LNCaP clone FGC (cell line): ENCODE measurements around the gene C1S.

Source experiments
- DNase-seq: peaks from one replicate; pipeline ENCODE4 v3.0.0-alpha.2; 2011; ENCODE audit warnings: low read depth
- H3K4me3 ChIP-seq: 2 replicates; pipeline ENCODE4 v1.5.1; 2011; ENCODE audit warnings: mild to moderate bottlenecking, low read depth, low read length, control low read depth
- TF ChIP-seq, protein P1 (sequence below): IDR thresholded peaks from 2 replicates; pipeline ENCODE4 v1.5.1; 2012; ENCODE audit warnings: mild to moderate bottlenecking; ENCODE audit not compliant: control insufficient read depth, insufficient read depth; ENCODE audit errors: extremely low read depth

Gene C1S

DNA sequence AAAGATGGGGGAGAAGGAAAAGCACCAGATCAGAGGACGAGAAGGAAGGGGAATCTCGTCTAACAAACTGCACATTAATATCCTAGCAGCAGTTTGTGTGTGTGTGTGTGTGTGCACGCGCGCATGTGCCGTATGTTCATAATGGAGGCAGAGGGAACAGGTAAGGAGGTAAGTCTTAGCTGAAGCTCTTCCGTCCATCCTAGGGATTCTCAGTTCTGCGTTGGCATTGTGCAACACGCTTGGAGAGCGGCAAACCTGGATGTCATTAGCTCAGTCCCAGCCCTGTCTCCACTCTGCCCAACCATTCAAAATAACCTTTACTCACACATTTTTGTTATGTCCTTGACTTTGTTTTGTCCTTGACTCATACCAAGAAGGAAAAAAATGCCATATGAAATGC is 33.4 kb downstream of the C1S start:
- no peak for DNase-seq
- no peak overlapping the region for H3K4me3 ChIP-seq
- TF ChIP-seq, protein P1, sequence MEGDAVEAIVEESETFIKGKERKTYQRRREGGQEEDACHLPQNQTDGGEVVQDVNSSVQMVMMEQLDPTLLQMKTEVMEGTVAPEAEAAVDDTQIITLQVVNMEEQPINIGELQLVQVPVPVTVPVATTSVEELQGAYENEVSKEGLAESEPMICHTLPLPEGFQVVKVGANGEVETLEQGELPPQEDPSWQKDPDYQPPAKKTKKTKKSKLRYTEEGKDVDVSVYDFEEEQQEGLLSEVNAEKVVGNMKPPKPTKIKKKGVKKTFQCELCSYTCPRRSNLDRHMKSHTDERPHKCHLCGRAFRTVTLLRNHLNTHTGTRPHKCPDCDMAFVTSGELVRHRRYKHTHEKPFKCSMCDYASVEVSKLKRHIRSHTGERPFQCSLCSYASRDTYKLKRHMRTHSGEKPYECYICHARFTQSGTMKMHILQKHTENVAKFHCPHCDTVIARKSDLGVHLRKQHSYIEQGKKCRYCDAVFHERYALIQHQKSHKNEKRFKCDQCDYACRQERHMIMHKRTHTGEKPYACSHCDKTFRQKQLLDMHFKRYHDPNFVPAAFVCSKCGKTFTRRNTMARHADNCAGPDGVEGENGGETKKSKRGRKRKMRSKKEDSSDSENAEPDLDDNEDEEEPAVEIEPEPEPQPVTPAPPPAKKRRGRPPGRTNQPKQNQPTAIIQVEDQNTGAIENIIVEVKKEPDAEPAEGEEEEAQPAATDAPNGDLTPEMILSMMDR, result no peak

DNA sequence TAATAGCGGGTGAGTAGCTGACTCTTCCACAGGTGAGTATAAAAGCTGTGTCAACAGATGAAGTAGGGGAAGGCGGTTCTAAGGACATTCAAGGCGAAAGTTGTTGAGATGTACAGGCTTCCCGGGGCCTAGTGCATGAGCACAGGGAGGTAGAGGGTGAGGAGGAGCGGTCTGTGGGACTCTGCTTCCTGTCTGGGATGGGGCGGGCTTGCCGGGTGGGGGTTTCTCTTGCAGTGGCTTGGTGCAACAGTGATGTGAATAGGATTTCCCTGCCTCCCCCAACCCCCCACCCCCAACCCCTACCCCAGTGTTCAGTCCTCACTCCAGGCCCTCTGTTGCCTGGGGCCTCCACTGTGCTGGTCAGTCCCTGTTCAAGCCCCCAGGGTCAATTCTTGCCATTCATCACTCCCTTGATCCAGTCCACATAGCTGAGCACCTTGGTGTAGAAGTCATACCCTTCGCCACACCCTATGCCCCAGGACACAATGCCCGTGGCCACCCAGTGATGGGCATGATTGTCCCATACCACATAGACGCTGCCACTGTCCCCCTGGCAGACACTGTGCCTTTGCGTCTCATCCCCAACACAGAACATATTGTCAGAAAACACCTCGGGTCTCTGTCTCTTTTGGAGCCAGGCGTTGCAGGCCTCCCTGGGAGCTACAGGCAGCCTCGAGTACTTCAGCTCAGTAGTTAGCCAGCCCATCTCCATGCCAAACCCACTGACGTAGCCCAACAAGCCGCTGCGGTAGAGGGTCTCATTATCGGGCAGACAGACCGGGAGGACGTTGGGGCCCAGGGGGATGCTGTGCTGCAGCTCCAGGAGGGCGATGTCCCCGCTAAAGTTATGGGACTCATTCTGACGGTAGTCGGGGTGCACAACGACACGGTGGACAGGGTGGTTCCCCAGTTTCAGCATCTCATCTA is 35.8 kb downstream of the C1S start:
- H3K4me3 ChIP-seq, result no peak overlapping the region
- TF ChIP-seq, protein P1, result no peak
- DNase-seq, result no peak

DNA sequence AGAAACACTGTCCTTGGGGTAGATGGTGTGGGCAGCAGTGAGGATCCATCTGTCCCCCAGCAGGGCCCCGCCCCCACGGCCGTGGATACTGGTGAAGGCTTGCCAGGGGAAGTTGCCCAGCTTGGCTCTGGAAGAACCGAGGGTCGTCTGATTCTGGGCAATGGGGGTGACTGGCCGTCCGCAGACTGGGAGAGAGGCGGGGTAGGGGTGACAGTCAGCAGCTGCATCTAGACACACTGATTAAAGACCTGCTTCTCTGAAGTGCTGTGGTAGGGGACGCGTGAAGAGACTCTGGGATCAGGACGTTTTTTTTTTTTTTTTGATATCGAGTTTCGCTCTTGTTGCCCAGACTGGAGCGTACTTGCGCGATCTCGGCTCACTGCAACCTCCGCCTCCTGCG is 36.5 kb downstream of the C1S start:
- no peak overlapping the region for H3K4me3 ChIP-seq
- TF ChIP-seq, protein P1, result no peak
- DNase-seq, result no peak

DNA sequence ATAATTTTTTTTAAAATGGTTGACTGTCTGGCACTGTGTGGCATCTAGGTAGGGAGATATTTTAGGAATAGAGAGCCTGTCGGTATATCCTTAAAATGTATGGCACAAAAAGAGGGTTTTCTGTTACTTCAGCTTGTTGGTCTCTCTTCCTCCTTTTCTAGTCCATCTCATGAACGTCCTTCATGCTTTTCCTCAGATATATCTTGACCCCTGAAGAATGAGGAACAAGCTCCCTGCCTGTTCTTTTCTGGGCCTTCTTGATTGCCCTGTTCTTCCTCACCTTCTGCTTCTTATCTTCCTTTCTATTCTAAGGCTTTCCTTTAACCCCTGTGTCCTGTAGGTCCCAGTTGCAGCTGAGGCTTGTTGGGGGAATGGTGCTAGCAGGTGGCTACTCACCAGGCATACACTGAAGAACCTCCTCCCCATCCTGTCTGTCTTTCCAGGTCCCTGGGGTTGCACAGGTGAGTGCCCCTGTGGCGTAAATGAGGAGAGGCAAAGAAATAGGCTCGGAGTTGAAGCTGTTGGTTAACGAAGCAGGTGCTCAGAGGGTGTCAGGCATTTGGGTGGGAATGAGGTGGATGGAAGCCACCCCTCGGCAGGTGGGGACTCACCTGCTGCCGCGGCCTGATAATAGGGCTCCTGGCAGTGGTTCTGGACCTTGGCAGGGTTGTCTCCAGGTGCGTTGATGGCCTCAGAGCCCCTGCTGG is 38.9 kb downstream of the C1S start:
- DNase-seq, result no peak
- TF ChIP-seq, protein P1, result no peak
- no peak overlapping the region for H3K4me3 ChIP-seq

DNA sequence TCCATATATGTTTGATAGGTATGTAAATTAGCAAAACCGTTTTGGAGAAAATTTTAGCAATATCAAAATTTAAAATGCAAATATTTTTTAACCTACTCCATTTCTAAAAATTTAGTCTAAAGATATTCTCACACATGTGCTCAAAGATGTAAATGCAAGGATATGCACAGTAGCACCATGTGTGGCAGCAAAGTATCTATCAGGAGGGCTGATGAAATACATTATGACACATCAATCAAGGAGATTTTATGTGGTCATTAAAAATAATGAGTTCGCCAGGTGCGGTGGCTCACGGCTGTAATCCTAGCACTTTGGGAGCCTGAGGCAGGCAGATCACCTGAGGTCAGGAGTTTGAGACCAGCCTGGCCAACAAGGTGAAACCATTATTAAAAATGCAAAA is 39.7 kb downstream of the C1S start:
- DNase-seq, result no peak
- TF ChIP-seq, protein P1, result no peak
- no peak overlapping the region for H3K4me3 ChIP-seq

DNA sequence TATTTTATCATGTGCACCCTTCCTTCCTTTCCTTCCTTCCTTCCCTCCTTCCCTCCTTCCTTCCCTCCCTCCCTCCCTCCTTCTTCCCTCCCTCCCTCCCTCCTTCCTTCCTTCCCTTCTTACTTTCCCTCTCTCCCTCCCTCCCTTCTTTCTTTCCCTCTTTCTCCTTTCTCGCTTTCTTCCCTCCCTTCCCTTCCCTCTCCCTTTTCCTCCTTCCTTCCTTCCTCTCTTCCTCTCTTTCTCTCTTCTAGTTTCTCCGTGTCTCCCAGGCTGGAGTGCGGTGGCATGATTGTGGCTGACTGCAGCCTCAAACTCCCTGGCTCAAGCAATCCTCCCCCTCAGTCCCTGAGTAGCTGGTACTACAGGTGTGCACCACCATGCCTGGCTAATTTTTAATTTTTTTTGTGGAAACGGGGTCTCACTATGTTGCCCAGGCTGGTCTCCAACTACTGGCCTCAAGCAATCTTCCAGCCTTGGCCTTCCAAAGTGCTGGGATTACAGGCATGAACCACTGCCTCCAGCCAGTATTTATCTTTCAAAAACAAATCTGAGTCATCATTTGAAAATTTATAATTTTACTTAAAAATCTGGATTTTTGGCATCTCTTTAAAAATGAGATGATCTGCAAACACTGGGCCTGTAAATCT is 40.7 kb downstream of the C1S start:
- DNase-seq, result no peak
- no peak overlapping the region for H3K4me3 ChIP-seq
- TF ChIP-seq, protein P1, result no peak
